ENCODE data around the gene CERS6.

CERS6 gene

DNA sequence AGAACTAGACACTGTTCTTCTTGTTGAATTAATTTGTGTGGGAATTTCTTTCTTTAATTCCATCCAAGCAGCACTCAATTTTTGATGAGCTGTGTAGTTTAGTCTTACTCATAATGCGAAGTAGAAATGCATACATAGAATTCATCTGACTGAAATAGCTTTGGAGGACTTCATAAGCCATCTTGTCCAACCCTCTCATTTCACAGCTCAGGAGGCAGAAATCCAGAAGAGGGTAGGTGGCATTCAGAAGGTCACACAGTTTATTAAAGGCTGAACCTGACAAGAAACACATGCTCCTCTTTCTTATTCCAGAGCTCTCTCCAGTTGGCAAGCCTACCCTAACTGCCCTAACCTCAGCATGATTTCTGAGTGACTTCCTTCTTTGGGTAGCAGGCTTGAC, 177.1 kb downstream of the CERS6 start:
- H3K4me3 ChIP-seq (ENCODE audit: low read depth, low read length): no peak overlapping the region
- TF ChIP-seq, protein P1, sequence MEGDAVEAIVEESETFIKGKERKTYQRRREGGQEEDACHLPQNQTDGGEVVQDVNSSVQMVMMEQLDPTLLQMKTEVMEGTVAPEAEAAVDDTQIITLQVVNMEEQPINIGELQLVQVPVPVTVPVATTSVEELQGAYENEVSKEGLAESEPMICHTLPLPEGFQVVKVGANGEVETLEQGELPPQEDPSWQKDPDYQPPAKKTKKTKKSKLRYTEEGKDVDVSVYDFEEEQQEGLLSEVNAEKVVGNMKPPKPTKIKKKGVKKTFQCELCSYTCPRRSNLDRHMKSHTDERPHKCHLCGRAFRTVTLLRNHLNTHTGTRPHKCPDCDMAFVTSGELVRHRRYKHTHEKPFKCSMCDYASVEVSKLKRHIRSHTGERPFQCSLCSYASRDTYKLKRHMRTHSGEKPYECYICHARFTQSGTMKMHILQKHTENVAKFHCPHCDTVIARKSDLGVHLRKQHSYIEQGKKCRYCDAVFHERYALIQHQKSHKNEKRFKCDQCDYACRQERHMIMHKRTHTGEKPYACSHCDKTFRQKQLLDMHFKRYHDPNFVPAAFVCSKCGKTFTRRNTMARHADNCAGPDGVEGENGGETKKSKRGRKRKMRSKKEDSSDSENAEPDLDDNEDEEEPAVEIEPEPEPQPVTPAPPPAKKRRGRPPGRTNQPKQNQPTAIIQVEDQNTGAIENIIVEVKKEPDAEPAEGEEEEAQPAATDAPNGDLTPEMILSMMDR (IDR thresholded peaks at IDR 0.05; ENCODE audit: low read depth, low read length): no peak

DNA sequence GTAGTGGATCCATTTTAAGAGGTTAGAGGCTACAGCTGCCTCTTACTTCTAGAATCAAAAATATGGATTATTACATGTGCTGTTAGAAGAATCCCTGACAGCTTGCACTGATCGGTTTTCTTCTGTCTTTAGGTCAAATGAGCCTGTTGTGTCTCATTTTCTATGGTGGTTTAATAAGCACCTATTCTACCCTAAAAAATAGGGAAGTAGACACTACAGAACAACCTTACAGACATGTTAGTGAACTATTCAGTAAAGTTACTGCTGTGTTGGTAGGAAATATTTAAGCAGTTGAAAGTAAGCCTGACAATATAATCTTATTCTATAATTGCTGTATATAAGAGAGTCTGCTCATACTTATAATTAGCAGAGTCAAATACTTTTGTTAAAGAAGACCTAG, 177.8 kb downstream of the CERS6 start:
- no peak overlapping the region for H3K4me3 ChIP-seq (ENCODE audit: low read depth, low read length)
- TF ChIP-seq, protein P1 (IDR thresholded peaks at IDR 0.05; ENCODE audit: low read depth, low read length): no peak

DNA sequence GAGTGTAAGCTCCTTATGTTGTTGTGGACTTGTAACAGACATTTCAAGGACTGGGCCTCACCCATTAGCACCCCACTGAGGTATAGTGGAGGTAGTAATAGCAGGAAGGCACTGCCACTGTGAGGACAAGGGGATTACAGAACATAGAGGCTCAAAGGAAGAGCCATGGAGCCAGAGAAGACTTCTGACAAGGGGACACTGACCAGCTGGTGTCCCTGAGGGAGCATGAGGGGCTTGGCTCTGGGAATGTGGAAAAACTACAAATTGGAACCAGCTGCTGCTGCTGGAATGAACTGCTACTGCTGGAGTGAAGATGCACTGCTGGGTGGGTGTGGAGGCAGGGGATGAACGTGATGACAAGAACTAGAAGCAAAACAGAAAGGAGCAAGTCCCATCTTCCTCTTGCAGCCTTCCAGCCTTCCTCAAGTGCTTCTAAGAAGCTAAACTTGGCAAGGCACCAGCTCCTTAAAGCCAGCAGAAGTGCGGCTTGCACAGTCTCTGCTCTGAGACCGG, 179.0 kb downstream of the CERS6 start:
- no peak overlapping the region for H3K4me3 ChIP-seq (ENCODE audit: low read depth, low read length)
- TF ChIP-seq, protein P1 (IDR thresholded peaks at IDR 0.05; ENCODE audit: low read depth, low read length): no peak

DNA sequence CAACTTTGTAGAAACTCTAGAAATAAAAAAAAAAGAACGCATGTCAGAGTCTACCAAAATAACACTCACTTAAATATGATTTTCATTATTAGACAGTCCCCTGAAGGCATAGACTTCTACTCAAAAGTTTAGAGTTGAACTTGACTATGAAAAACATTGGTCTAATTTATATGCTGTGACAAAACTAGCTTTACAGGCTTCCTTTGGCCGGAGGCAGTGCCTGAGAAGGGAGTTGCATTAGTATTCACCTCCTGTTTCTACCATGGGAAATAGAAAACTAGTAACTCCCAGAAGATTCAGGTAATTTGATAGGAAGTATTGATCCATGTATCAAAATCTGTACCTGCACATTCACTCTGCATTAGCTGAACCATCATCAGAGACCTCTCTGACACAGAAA, 182.9 kb downstream of the CERS6 start:
- no peak overlapping the region for H3K4me3 ChIP-seq (ENCODE audit: low read depth, low read length)
- TF ChIP-seq, protein P1 (IDR thresholded peaks at IDR 0.05; ENCODE audit: low read depth, low read length): no peak

DNA sequence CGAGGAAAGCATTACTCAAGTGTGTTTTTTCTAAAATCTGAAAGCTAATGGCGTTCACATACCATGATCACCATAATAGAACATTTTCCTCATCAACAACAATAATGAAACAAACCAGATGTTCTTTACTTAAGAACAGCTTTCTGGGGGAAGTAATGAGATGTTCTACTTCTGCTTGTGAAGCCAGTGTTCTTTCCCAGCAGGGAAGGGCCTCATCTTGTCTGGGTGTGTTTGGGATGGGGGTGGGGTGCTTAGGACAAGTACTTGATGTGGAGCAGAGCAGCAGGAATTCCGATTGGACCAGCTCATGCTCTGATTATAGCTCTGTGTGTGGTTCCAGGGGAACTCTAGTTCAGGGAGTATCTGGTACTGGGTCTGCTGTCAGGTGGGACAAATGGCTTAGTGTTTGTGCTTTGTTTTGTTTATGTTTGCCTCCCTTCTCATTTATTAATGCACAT, 183.4 kb downstream of the CERS6 start:
- TF ChIP-seq, protein P1 (IDR thresholded peaks at IDR 0.05; ENCODE audit: low read depth, low read length): no peak
- no peak overlapping the region for H3K4me3 ChIP-seq (ENCODE audit: low read depth, low read length)

DNA sequence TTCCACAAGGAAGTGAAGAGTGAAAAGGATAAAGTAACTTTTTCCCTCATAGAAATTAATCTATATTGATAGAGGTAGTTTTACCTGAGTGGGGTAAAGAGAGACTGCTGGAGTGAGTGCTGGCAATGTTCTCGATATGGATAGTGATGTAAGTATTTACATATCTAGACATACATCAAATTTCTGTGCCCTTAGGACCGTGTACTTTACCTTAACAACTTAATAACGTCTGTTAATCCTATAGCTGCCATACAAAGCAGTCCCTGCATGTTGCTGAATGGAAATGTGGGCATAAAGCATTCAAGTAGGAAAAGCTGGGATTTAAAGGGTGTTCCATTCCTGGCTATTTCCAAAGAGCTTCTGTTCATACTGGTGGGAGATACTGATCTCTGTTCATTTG, 184.0 kb downstream of the CERS6 start:
- H3K4me3 ChIP-seq (ENCODE audit: low read depth, low read length): no peak overlapping the region
- TF ChIP-seq, protein P1 (IDR thresholded peaks at IDR 0.05; ENCODE audit: low read depth, low read length): no peak

DNA sequence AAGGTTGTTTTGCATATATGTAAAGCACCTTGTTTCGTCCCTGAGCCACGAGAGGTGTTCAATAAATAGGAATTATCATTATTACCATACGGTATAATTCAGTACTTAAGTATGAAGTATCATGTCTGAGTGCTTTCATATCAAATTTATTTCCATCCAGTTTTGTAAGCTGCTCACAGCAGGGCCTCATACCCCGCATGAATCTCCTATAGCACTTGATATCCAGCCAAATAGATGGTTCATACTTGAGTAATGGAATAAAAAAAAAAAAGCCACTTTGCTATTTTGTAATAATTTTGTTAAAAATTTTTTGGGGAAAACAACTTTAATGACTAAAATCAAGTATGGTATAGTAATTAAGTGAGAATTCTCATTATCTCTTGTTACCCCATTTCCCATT, 185.6 kb downstream of the CERS6 start:
- no peak overlapping the region for H3K4me3 ChIP-seq (ENCODE audit: low read depth, low read length)
- TF ChIP-seq, protein P1 (IDR thresholded peaks at IDR 0.05; ENCODE audit: low read depth, low read length): no peak

Data from WI38 (cell line).